ENCODE measurements around the gene PHF20.

DNA sequence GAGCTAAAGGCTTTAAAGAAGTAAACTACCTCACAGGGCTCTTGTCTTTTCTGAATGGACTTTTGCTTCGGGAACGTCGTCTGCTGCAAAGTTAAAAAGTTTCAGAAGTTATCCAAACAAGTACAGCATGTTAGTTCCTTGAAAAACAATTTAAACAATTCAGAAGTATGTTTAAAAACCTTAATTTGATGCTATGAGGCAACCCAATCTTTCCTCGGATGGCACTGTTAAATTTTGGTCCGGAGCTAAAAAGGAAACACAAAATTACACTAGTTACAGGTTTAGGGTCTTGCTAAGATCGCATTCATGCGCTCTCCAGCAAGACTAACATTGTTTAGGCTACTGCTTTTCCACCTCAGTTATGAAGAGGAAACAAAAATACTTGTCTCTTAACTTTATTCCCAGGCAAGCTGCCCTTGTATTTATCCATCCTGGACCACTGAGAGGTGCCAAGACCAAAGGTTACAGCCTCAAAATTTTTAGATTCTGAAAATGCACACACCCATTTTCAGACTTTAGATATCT lies 42.5 kb upstream of the PHF20 start:
- TF ChIP-seq, protein P1, sequence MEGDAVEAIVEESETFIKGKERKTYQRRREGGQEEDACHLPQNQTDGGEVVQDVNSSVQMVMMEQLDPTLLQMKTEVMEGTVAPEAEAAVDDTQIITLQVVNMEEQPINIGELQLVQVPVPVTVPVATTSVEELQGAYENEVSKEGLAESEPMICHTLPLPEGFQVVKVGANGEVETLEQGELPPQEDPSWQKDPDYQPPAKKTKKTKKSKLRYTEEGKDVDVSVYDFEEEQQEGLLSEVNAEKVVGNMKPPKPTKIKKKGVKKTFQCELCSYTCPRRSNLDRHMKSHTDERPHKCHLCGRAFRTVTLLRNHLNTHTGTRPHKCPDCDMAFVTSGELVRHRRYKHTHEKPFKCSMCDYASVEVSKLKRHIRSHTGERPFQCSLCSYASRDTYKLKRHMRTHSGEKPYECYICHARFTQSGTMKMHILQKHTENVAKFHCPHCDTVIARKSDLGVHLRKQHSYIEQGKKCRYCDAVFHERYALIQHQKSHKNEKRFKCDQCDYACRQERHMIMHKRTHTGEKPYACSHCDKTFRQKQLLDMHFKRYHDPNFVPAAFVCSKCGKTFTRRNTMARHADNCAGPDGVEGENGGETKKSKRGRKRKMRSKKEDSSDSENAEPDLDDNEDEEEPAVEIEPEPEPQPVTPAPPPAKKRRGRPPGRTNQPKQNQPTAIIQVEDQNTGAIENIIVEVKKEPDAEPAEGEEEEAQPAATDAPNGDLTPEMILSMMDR (conservative IDR thresholded peaks at IDR 0.05) = no peak
- TF ChIP-seq ZFX (IDR thresholded peaks at IDR 0.05) = no peak

Measured in C4-2B (cell line).